AG04449 (cell line): Measurements from ENCODE around the gene CEP152.

Experiments
- CTCF ChIA-PET: fragments of 350-600 bp; formaldehyde crosslinking; extraction: SDS; loops from one replicate; lab custom pipeline; 2021; ENCODE audit warnings: antibody characterized with exemption; lab: Yijun Ruan, JAX
- POLR2A ChIA-PET: fragments of 400-600, 350-600 bp; formaldehyde crosslinking; extraction: SDS; loops from one replicate; lab custom pipeline; 2020; ENCODE audit warnings: antibody characterized with exemption, inconsistent platforms; lab: Yijun Ruan, JAX
- DNase-seq: peaks from one replicate; pipeline ENCODE4 v3.0.0-alpha.2; 2010; ENCODE audit warnings: low read depth, low spot score
- H3K4me3 ChIP-seq: 2 replicates; pipeline ENCODE4 v1.5.1; 2011; ENCODE audit warnings: low read depth, mild to moderate bottlenecking, control low read depth, low read length
- TF ChIP-seq, protein P1 (sequence below): IDR thresholded peaks from one replicate; pipeline ENCODE4 v1.5.1; 2011; ENCODE audit warnings: mild to moderate bottlenecking, moderate library complexity, low read length, control low read depth, inconsistent platforms; ENCODE audit not compliant: insufficient read depth; ENCODE audit errors: missing control alignments

The CEP152 gene

DNA sequence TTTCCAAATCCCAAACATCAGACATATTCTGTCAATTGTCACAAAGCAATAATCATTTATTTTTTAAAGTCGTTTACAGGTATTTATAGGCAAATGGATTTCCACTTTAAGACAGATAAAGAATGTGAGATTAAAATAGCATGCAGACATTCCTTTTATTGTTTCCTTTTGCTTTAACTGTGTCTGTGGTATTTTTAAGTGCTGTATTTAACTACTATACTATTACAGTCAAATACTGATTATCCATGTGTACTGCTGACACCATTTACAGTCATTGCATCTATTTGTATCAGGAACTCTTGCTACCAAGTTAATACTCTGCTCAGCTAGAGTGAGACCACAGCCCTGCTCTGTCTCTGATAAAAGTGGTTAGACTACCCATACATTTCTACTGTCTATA, 12.8 kb upstream of the CEP152 start:
- no peak for DNase-seq
- ChIA-PET CTCF (interaction anchor here (0.8 to 1.0 kb wide), 2 partner anchors 11 to 38 kb away, joined by 3 read pairs; no protein-coding TSS in a partner anchor), POLR2A (no interaction called here)
- TF ChIP-seq, protein P1, sequence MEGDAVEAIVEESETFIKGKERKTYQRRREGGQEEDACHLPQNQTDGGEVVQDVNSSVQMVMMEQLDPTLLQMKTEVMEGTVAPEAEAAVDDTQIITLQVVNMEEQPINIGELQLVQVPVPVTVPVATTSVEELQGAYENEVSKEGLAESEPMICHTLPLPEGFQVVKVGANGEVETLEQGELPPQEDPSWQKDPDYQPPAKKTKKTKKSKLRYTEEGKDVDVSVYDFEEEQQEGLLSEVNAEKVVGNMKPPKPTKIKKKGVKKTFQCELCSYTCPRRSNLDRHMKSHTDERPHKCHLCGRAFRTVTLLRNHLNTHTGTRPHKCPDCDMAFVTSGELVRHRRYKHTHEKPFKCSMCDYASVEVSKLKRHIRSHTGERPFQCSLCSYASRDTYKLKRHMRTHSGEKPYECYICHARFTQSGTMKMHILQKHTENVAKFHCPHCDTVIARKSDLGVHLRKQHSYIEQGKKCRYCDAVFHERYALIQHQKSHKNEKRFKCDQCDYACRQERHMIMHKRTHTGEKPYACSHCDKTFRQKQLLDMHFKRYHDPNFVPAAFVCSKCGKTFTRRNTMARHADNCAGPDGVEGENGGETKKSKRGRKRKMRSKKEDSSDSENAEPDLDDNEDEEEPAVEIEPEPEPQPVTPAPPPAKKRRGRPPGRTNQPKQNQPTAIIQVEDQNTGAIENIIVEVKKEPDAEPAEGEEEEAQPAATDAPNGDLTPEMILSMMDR: no peak
- H3K4me3 ChIP-seq: no peak overlapping the region

DNA sequence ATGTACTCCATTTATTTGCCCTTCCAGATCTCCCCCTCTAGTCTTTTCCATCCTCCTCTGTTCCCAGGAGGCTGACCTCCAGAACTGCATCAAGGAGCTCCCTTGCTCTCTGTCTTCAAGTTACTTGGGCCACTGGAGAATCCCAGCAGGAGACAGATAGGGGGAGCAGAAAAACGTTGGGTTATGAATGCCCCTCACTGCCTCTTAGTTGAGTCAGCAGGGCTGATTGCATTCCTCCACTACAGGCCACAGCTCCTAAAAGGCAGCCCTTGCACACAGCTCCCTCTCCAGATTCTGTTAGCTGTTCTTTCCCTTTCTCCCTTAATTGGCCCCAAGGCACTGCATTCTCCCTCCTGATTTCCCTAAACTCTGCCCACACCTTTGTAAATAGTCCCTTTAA, 12.4 kb upstream of the CEP152 start:
- CTCF ChIA-PET: interaction anchor here (0.8 to 1.0 kb wide), 4 partner anchors 10 to 38 kb away, joined by 3 read pairs; no protein-coding TSS in a partner anchor
- POLR2A ChIA-PET: no interaction called here
- no peak overlapping the region for H3K4me3 ChIP-seq
- no peak for DNase-seq
- TF ChIP-seq, protein P1: peak; percentile 6

DNA sequence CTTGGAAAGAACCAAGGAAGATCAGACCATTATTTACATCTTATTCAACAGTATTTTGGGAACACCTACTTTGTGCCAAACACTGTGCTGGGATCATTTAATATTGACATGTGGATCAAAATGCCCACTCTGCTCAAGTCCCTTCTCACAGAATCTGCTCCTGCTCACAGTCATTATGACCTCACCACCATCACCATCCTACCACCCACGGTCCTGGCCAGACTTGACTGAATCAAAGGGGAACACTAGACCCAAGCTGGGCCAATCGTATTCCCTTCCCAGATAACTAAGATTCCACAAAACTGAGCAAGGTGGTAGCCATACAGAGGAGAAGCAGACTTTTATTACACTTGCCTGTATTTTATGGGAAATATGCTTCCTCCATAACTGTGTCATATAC, 3.4 kb upstream of the CEP152 start:
- no peak overlapping the region for H3K4me3 ChIP-seq
- ChIA-PET POLR2A (no interaction called here), CTCF (interaction anchor here (0.8 to 1.5 kb wide), 3 partner anchors 44 to 104 kb away, joined by 3 to 4 read pairs (median 4); no protein-coding TSS in a partner anchor)
- TF ChIP-seq, protein P1: no peak
- DNase-seq: no peak

DNA sequence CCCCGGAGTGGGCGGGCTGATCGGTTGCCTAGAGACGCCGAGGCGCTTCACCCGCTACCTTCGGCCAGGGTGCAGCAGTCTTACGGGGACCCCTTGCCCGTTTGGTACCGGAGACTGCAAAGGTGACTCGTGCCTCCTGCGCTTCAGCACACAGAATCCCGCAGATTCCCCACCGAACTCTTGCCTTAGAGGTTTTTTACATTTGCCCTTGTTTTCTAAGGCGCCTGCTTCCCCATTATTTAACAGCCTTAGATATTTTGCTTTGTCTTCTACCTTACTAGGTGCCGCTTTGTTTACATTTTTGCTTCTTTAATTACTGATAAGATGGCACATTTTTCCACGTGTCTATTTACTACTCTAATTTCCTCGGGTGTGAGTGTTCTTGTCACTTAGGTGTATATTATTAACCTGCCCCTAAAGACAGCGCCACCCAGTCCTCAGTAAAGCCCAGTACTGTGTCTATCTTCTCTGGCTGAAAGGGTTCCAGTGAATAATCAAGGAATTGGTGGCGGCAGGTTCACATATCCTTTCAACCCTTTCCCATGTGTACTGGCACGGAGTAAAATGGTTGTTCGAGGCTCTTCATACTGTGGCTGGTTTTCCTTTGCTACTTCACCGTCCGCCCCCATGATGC, 573 bp upstream of the CEP152 start:
- H3K4me3 ChIP-seq: peak overlapping the region; percentile 91
- DNase-seq: no peak
- POLR2A ChIA-PET: no interaction called here
- TF ChIP-seq, protein P1: no peak
- CTCF ChIA-PET: interaction anchor here (0.7 to 2.6 kb wide), 5 partner anchors 9 to 232 kb away, joined by 3 to 19 read pairs (median 3); no protein-coding TSS in a partner anchor

DNA sequence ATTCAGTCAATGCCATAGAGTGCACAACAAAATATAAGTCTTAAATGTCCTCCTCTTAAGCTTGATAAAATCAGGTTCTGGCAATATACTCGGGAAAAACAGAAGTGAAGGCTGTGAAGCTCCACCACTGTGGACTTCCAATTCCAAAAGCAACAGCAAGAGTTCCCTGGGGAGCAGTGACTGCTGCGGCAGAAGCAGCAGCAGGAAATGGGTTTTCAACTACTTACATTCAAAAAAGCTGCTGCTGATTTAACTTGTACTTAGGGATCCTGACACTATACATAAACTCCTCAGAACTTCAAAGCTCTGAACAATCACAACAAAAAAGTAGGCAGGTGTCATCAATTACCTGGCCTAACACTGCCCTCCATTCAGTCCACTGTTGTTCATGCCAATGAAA, 4.7 kb downstream of the CEP152 start:
- DNase-seq: no peak
- no peak overlapping the region for H3K4me3 ChIP-seq
- CTCF ChIA-PET: interaction anchor here (0.8 to 1.6 kb wide), 4 partner anchors 9 to 88 kb away, joined by 3 to 8 read pairs (median 3); no protein-coding TSS in a partner anchor
- POLR2A ChIA-PET: interaction anchor here (1.3 kb wide), 2 partner anchors 50 to 161 kb away, joined by 3 to 5 read pairs; partner anchors contain the start of gene FBN1
- TF ChIP-seq, protein P1: no peak

DNA sequence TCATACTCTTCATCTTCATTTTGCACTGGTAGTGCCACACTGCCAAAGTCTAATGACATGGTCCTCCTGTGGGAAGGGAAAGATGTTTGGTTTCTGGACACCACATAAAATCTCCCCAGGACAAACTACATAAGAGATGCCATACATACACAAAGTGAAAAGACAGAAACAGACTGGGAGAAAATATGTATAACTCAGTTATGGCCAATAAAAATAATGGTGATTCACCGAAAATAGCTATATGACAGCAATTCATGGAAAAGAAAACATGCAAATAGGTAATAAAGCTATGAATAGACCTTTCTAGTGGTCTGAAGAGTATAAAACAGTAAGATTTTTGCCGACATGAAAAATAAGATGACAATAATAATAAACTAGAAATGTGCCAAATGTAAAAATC, 5.3 kb downstream of the CEP152 start:
- POLR2A ChIA-PET: interaction anchor here (1.3 kb wide), 2 partner anchors 51 to 161 kb away, joined by 3 to 5 read pairs; partner anchors contain the start of gene FBN1
- no peak overlapping the region for H3K4me3 ChIP-seq
- no peak for DNase-seq
- CTCF ChIA-PET: interaction anchor here (0.8 to 1.6 kb wide), 4 partner anchors 10 to 87 kb away, joined by 3 to 8 read pairs (median 3); no protein-coding TSS in a partner anchor
- TF ChIP-seq, protein P1: no peak
